Right lobe of liver (tissue), 6 donors: ENCODE results near the gene NPAS1. TPM values are rescaled to one million over a fixed set of nuclear protein-coding genes. Genes with fewer than 3 reads are reported as not detected.

Source experiments
- ATAC-seq, 4 donors: fragments of 200-7000 bp; cut with Tn5 transposase; one replicate each; pipeline ENCODE4 v1.9.1; 2020; ENCODE audit warnings: mild to moderate bottlenecking in 4 of 4, moderate library complexity in 4 of 4
- DNase-seq, 3 donors: peaks; one replicate each; pipeline ENCODE4 v3.0.0-alpha.2; 2020
- H3K27ac ChIP-seq, 3 donors: fragments of 200-600 bp; one replicate each; pipeline ENCODE4 v1.8.0; 2022
- H3K27me3 ChIP-seq, 2 donors: fragments of 200-600 bp; one replicate each; pipeline ENCODE4 v1.8.0; 2022
- H3K36me3 ChIP-seq, 4 donors: fragments of 200-600 bp; sonication (generic) in 1 of 4; one replicate each; pipeline versions ENCODE4 v1.5.1 to v1.8.0; 2017 to 2022; ENCODE audit warnings: control low read depth in 1 of 4
- H3K4me1 ChIP-seq, 4 donors: fragments of 200-600 bp; sonication (generic) in 1 of 4; one replicate each; pipeline versions ENCODE4 v1.5.1 to v1.8.0; 2017 to 2022; ENCODE audit warnings: control low read depth in 1 of 4
- H3K4me3 ChIP-seq, 3 donors: fragments of 200-600 bp; one replicate each; pipeline ENCODE4 v1.8.0; 2022
- H3K9me3 ChIP-seq, 4 donors: fragments of 200-600 bp; sonication (generic) in 1 of 4; one replicate each; pipeline versions ENCODE4 v1.5.1 to v1.8.0; 2017 to 2022; ENCODE audit warnings: control low read depth in 1 of 4
- CTCF ChIP-seq, 4 donors: fragments of 200-600 bp in 3 of 4; fragments of 450-650 bp in 1 of 4; IDR thresholded peaks; one replicate each; pipeline versions ENCODE4 v1.5.1 to v1.8.0; 2016 to 2022; ENCODE audit warnings: antibody characterized with exemption in 4 of 4, mild to moderate bottlenecking in 2 of 4
- POLR2A ChIP-seq: fragments of 450-650 bp; IDR thresholded peaks from one replicate; pipeline ENCODE4 v1.6.1; 2017; ENCODE audit warnings: antibody characterized with exemption, mild to moderate bottlenecking
- WGBS: methylation state at CpG from one replicate; pipeline ENCODE4 v1.1.6; 2018; ENCODE audit warnings: low coverage, low lambda C conversion rate; ENCODE audit not compliant: insufficient coverage; ENCODE audit errors: missing lambda C conversion rate; 5-methylcytosine and 5-hydroxymethylcytosine counted together
- intact Hi-C, 2 donors: fragments of 100-400 bp; cut with DNase I; formaldehyde crosslinking; loops; one replicate each; pipeline versions ENCODE4 v1.11.2 to v1.14.1; 2022
- total RNA-seq, 6 experiments: library from RNA; depleted of rRNA in 2 of 6; stranded (reverse); fragments of >200 nt in 2 of 6; fragmentation: NEBNext Ultra II Directional in 3 of 6; extraction: Animal tissue kit (Norgen Biotek cat#: 25700) in 3 of 6; gene quantifications; one replicate each; pipeline versions ENCODE4 v1.1.0 to v1.2.4, GENCODE V29; 2016 to 2023
- donor health status: DM: no; HTN: yes; CAD: no.
- donor health status: DM: no; HTN: no; CAD: no.
- donor health status: DM: no; HTN: no; CAD: no.
- donor health status: DM: no; HTN: yes; CAD: no.
- donor health status: DM: no; HTN: yes; CAD: no.

The NPAS1 gene
- total RNA-seq, 6 experiments from 2014 or later: 1.3 to 1.7 TPM; not detected in 4

GRCh38 chr19:47000373-47000772, 19.3 kb upstream of the NPAS1 start:
- no peak for ATAC-seq
- intact Hi-C loops: no loop called here
- WGBS: 90% methylated on average over 4 of the region's 18 CpGs
- Histone ChIP-seq H3K9me3 (no peaks in the 10 kb centered on the region), H3K36me3 (peaks cover 0 to 39% (median 18%) of the 10 kb centered on the region in 4 donors), H3K4me1 (peaks cover 0 to 9% (median 4%) of the 10 kb centered on the region in 4 donors), H3K27ac (no peak overlapping the region), H3K27me3 (no peaks in the 10 kb centered on the region), H3K4me3 (no peak overlapping the region)
- no peak for TF ChIP-seq POLR2A
- no peak for TF ChIP-seq CTCF (IDR thresholded peaks at IDR 0.05)
- DNase-seq: no peak

GRCh38 chr19:47001584-47001983, 18.1 kb upstream of the NPAS1 start:
- peaks cover 0 to 9% (median 4%) of the 10 kb centered on the region in 4 donors for H3K4me1 ChIP-seq
- TF ChIP-seq POLR2A: no peak
- TF ChIP-seq CTCF (IDR thresholded peaks at IDR 0.05): no peak
- no peak overlapping the region for H3K4me3 ChIP-seq
- H3K27me3 ChIP-seq: no peaks in the 10 kb centered on the region
- DNase-seq: no peak
- no peaks in the 10 kb centered on the region for H3K9me3 ChIP-seq
- no peak for ATAC-seq
- H3K36me3 ChIP-seq: peaks cover 0 to 39% (median 18%) of the 10 kb centered on the region in 4 donors
- H3K27ac ChIP-seq: no peak overlapping the region
- intact Hi-C loops: no loop called here
- WGBS: 80% methylated on average over 5 of the region's 11 CpGs

GRCh38 chr19:47002106-47002766, 17.4 kb upstream of the NPAS1 start:
- peak; percentile 47 to 57 (median 52) for ATAC-seq
- 46% methylated on average over 15 of the region's 23 CpGs for WGBS
- H3K27me3 ChIP-seq: no peaks in the 10 kb centered on the region

GRCh38 chr19:47002853-47003610, 16.6 kb upstream of the NPAS1 start:
- whole genome bisulfite sequencing: 44% methylated on average over 3 of the region's 26 CpGs
- Histone ChIP-seq H3K4me3 (no peak overlapping the region), H3K36me3 (peaks cover 0 to 29% (median 13%) of the 10 kb centered on the region in 4 donors), H3K27ac (no peak overlapping the region), H3K27me3 (no peaks in the 10 kb centered on the region), H3K4me1 (peaks cover 0 to 9% (median 4%) of the 10 kb centered on the region in 4 donors), H3K9me3 (no peaks in the 10 kb centered on the region)
- intact Hi-C loops: no loop called here
- no peak for DNase-seq
- ATAC-seq: peak in 2 of 4 donors; percentile 2 to 5
- no peak for TF ChIP-seq CTCF (IDR thresholded peaks at IDR 0.05)
- TF ChIP-seq POLR2A: no peak

More at GRCh38 chr19:47002106-47002766, 17.4 kb upstream of the NPAS1 start:
- H3K4me1 ChIP-seq: peaks cover 0 to 9% (median 4%) of the 10 kb centered on the region in 4 donors
- H3K36me3 ChIP-seq: peaks cover 0 to 37% (median 17%) of the 10 kb centered on the region in 4 donors
- DNase-seq: peak in 1 of 3 donors; percentile 60
- no peaks in the 10 kb centered on the region for H3K9me3 ChIP-seq
- H3K27ac ChIP-seq: no peak overlapping the region
- intact Hi-C loops: no loop called here
- TF ChIP-seq POLR2A: no peak
- peak; percentile 12 to 39 (median 34) for TF ChIP-seq CTCF (IDR thresholded peaks at IDR 0.05)
- no peak overlapping the region for H3K4me3 ChIP-seq
